Stimulated activated CD4-positive, alpha-beta T cell treated with anti-CD3 and anti-CD28 coated beads, Interleukin-4, amount 100 ng/mL, for 1 hour (primary cell): ENCODE measurements around the gene PHF8.

Source experiments
- DNase-seq: peaks from one replicate; pipeline ENCODE4 v3.0.0-alpha.2; 2020

PHF8 gene

GRCh38 chrX:54012830-54013500 lies 31.3 kb downstream of the PHF8 start:
- DNase-seq: no peak

GRCh38 chrX:54007682-54008081 lies 36.6 kb downstream of the PHF8 start:
- no peak for DNase-seq

DNA sequence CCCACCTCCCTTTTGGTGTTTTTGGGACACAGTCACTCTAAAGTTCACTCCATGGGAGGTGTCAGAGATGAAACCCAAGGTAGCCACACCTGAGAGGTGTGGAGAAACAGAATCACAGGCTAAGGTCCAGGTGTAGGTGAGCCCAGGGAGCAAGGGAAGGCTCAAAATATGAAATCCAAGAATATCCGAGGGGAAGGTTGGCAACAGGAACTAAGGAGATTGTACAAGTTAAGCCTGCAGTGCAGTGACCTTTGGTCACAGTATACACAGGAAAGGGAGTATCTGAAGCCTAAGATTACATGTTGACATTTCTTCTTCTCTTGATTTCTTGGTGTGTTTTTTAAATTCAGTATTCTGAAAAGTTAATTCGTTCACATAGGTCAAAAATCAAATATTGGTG lies 46.5 kb downstream of the PHF8 start:
- no peak for DNase-seq

GRCh38 chrX:53992589-53992988 lies 51.7 kb downstream of the PHF8 start:
- no peak for DNase-seq

- DNase-seq: no peak
These were observed 54.1 kb downstream of the PHF8 start for GRCh38 chrX:53990171-53990570.

GRCh38 chrX:53984895-53985294 lies 59.4 kb downstream of the PHF8 start:
- no peak for DNase-seq

GRCh38 chrX:53974529-53974928 lies 69.7 kb downstream of the PHF8 start:
- DNase-seq: no peak

DNA sequence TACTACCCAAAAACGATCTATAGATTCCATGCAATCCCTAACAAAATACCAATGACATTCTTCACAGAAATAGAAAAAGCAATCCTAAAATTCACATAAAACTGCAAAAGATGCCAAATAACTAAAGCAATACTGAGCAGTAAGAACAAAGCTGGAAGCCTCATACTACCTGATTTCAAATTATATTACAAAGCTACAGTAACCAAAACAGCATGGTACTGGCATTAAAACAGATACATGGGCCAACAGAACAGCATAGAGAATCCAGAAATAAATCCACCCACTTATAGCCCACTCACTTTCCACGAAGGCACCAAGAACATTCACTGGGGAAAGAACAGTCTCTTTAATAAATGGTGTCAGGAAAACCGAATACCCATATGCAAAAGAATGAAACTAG lies 74.7 kb downstream of the PHF8 start:
- no peak for DNase-seq

DNA sequence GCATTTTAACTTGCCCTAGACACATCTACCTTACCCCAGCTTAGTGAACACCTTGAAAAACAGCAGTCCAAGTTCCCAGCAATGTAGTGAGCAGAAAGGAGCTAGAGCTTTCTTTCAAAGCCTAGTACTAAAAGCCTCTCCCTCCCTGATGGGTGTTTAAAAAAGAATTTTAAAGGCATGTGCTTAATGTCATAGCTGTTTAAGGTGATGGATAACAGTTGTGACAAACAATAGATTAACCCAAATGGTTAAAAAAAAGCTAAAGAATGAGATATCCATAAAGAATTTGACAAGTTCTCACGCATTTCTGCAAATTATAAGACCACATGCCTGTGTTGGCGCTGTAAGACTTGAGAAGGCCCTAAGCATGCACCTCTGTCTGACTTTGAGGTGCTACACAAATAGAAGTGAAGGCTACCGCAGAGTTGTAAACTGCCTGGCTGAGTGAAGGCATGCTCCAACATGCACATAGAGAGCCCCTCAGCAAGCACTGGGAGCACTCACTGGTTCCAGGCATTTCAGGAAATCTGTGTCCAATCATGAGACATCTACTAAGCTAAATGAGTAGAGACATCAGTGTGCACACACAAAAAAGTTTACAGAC lies 94.0 kb downstream of the PHF8 start:
- DNase-seq: no peak

GRCh38 chrX:53940180-53940579 lies 104.1 kb downstream of the PHF8 start:
- DNase-seq: no peak

- no peak for DNase-seq
These were observed 105.1 kb downstream of the PHF8 start for GRCh38 chrX:53939127-53939526.

DNA sequence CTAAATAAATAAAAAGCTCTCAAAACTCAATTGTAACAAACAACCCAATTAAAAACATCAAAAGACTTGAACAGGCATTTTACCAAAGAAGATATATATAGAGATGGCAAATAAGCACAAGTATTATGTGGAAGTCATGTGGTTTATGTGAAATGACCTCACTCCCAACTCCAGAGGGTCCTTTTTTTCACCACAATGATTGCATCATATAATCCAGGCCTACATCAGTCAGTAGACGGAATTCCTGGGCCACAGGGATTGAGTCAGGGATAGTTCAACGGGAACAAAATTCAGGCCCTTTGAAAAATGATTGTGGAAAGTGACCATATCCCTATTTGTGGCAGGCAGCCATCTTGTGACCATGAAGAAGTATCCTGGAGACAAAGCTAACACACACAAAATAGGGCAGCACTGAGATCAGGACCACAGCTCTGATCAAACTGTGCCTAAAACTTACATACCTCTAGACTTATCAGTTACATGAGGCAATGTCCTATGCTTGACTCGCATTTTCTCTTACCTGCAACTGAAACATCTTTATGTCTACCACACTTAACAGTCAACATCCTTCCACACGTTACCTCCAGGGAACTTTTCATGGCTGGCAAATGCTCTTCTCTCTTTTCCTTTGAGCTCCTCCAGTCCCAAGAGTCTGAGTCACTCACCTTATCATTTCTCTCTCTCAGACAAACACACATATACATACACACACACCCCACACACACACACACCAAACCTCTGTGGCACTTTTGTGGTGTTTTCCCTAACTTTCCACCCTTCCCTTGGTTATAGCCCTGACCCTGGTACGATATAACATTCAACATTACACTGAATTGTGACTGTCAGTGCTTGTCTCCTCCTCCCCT lies 113.5 kb downstream of the PHF8 start:
- DNase-seq: no peak

- DNase-seq: no peak
These were observed 118.2 kb downstream of the PHF8 start for GRCh38 chrX:53926030-53926429.

DNA sequence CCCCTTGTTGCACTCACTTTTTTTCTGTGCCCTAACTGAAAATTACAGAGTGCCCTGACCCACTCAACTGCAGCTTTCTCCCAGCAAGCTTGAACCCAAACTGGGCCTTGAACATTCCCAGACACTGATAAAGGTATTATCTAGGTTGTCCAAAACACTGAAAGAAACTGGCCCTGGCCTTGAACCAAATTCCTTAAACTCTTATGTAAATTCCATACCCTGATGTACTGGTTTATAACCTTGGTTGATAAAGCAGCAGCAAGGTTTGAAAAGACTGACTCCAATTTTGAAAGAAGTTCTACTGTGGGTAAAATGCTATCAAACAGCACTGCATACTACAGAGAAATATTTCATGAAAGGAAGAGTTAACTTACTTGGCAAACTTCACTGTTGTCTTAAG lies 125.6 kb downstream of the PHF8 start:
- no peak for DNase-seq

GRCh38 chrX:53900623-53901022 lies 143.7 kb downstream of the PHF8 start:
- DNase-seq: no peak

GRCh38 chrX:53895270-53895669 lies 149.0 kb downstream of the PHF8 start:
- DNase-seq: no peak
